HL-60 (cell line): ENCODE results near the gene LDLRAD1.

Experiments used
- GABPA ChIP-seq: IDR thresholded peaks from 2 replicates; pipeline ENCODE4 v1.6.1; 2012; ENCODE audit warnings: low read depth
- TF ChIP-seq, protein P1 (sequence below): IDR thresholded peaks from one replicate; pipeline ENCODE4 v1.5.1; 2011; ENCODE audit warnings: low read length, control low read depth, inconsistent platforms; ENCODE audit not compliant: insufficient read depth

DNA sequence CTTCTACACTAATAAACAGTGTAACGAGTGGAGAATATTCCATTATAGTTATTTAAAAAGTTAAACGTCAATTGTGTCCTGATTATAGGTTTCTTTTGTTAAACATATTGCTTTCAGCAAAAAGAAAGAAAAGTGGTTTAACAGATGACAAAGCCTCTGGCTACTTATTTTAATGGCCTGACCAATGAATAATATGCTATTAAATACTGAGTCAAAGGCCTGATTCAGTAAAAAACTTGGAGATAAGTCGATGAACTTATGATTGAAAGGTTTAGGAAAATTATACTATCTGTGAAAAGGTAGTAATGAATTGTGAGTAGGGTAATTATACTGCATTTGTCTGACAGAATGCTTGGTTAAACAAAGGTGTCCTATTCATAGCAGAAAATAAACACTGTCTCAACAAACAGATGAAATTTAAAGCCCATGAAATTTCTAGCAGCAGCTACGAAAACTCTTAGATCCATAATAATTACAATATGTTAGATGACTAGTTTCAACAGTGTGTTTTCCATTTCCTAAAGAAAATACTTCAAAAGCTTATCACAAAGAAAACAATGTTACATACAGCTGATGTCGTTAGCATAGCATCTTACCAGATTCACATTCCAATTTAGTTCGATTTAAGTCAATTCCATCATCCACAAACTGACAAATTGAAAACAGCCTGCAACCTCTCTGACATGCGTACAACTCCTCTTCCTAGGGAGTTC lies 28.8 kb upstream of the LDLRAD1 start:
- TF ChIP-seq, protein P1, sequence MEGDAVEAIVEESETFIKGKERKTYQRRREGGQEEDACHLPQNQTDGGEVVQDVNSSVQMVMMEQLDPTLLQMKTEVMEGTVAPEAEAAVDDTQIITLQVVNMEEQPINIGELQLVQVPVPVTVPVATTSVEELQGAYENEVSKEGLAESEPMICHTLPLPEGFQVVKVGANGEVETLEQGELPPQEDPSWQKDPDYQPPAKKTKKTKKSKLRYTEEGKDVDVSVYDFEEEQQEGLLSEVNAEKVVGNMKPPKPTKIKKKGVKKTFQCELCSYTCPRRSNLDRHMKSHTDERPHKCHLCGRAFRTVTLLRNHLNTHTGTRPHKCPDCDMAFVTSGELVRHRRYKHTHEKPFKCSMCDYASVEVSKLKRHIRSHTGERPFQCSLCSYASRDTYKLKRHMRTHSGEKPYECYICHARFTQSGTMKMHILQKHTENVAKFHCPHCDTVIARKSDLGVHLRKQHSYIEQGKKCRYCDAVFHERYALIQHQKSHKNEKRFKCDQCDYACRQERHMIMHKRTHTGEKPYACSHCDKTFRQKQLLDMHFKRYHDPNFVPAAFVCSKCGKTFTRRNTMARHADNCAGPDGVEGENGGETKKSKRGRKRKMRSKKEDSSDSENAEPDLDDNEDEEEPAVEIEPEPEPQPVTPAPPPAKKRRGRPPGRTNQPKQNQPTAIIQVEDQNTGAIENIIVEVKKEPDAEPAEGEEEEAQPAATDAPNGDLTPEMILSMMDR = no peak
- no peak for TF ChIP-seq GABPA
